Measurements from ENCODE around the gene PAX3.
A peak's percentile ranks its signal among the peaks of the same experiment; 100 is the strongest.
"Not testable (repeated sequence)": the region's sequence is repeated elsewhere in the genome, so short reads cannot be mapped to it uniquely, and the experiment has no call there.

Gene PAX3

DNA sequence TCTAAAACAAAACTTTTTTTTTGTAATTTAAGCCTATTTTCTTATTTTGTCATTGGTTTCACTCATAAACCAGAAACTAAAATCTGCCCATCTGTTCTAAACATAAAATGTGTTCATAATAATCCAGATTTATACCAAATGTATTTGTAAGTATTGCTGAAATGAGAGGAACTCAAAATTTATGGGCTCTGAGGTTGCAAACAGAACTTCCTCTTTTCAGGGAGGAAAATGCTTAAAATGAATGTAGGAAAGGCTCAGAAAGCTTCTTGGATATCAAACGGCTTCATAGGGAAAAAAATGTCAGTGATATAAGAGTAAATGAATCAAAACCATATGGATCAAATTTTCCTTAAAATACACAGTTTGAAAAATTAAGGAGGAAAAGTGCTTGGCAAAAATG lies 83.9 kb downstream of the PAX3 start:
- no peak for DNase-seq (ENCODE audit: low read depth in 2 of 2)

DNA sequence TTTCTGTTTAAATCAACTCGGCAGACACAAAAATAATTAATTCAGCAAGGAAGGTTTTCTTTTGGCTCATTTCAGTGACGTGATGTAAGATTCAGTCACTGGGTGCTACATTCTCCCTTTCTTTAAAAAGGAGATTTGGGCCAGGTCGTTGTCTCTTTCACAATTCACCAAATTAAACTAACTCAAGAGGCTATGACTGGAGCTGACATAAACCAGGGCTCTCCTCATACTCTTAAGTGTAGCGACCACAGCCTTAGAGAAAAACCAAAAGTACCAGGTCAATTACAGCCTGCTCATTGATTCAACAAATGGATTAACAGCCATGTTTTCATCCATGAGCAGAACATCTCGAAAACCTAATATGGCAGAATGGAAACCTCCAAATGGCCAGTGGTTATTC lies 85.7 kb downstream of the PAX3 start:
- DNase-seq (ENCODE audit: low read depth in 2 of 2) = no peak

DNA sequence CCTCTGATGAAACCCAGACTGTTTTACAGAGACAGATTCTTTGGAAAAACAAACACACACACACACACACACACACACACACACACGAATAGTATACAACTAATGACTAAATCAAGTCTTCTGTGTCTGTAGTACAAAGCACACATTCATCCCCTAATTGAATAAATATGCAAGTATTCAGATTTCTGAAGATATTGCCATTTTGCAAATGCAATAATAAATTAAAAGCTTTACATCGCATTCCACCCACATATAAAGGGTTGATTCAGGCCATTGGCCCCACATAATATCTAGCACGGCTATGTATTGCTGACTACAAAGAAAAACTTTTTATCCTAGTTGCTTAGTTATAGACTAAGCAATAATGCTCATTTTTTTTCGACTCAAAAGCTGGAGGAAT lies 86.2 kb downstream of the PAX3 start:
- DNase-seq (ENCODE audit: low read depth in 2 of 2) = no peak

- no peak for DNase-seq (ENCODE audit: low read depth in 2 of 2)
Measured at GRCh38 chr2:222208010-222208690, 90.6 kb downstream of the PAX3 start.

DNA sequence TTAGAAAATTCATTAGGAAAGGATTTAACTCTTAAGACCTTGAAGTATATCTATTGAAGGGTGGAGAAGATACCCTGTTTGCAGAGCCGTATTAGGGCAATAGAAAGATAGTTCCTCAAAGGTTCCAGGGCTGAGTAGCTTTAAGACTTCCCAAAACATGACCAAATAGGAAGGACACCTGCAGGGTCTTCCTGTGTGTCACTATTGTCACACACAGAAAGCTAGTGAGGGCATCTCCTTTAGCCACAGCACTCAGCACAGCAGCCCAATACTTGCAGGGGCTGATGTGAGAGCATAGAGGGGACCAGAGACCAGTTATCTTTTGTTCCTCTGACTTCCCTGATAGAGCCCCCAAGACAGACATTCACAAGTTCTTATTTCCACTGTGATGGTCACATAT lies 93.7 kb downstream of the PAX3 start:
- no peak for DNase-seq (ENCODE audit: low read depth in 2 of 2)

GRCh38 chr2:222203041-222203440 lies 95.8 kb downstream of the PAX3 start:
- no peak for DNase-seq (ENCODE audit: low read depth in 2 of 2)

DNA sequence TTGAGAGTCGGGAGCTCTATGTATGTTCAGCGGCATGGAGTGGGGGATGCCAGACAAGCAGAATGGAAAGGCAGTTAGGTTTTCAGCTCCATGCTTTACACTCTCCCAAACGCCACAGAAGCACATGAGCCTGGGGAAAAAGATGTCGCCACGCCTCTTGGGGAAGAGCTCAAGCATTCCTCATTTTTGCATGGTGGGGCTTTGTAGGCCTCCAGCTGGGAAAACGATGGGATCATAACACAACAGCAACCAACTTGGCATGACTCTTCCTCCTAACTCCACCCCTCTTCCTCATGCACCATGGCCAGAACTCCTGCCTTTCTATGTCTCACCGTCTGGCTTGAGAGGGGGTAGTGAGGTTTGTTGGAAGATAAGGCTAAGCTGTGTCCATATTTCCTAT lies 102.6 kb downstream of the PAX3 start:
- no peak for DNase-seq (ENCODE audit: low read depth in 2 of 2)

GRCh38 chr2:222194669-222195068 lies 104.1 kb downstream of the PAX3 start:
- no peak for DNase-seq (ENCODE audit: low read depth in 2 of 2)

- DNase-seq (ENCODE audit: low read depth in 2 of 2) = no peak
Measured at GRCh38 chr2:222193328-222193983, 105.3 kb downstream of the PAX3 start.

- no peak for DNase-seq (ENCODE audit: low read depth in 2 of 2)
Measured at GRCh38 chr2:222180619-222181018, 118.2 kb downstream of the PAX3 start.

- no peak for DNase-seq (ENCODE audit: low read depth in 2 of 2)
Measured at GRCh38 chr2:222179592-222179991, 119.2 kb downstream of the PAX3 start.

DNA sequence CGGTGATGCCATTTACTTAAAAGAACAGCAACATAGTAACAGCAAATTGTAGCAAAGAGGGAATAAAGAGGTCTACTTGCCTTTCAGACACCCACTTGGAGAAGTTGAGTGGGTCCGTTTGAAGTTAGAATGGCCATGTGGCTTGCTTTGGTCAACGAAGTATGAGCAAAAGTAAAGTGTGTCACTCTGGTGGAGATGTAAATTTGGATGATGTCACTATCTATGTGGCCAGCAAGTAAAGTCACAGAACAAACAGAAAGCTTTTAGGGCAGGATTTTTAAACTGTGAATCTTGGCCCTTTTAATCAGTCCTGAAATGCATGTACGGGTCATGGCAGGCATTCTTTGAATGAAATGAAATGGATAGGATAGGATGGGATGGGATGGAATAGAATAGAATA lies 120.3 kb downstream of the PAX3 start:
- no peak for DNase-seq (ENCODE audit: low read depth in 2 of 2)

- DNase-seq (ENCODE audit: low read depth in 2 of 2) = no peak
Measured at GRCh38 chr2:222176890-222177289, 121.9 kb downstream of the PAX3 start.

- DNase-seq (ENCODE audit: low read depth in 2 of 2) = no peak
Measured at GRCh38 chr2:222174450-222174849, 124.3 kb downstream of the PAX3 start.

DNA sequence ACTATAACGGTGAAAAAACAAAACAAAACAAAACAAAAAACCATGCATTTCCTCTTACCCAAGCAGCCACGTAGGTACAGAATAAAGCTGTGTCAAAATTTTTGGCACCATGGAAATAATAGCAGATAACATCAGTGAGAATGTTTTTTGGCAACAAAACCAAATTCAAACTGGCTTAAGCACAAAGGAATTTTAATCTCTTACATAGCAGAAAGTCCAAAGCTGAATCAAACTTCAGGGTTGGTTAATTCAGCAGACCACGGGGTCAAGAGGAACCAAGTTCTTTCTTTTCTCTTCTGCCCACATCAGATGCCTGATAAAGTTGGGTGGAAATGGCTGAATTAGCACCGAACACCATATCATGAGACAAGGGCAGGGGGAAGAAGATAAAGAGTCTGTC lies 129.5 kb downstream of the PAX3 start:
- peak in 1 of 2 experiments; percentile 4 for DNase-seq (ENCODE audit: low read depth in 2 of 2)

GRCh38 chr2:222167762-222168161 lies 131.0 kb downstream of the PAX3 start:
- no peak for DNase-seq (ENCODE audit: low read depth in 2 of 2)

DNA sequence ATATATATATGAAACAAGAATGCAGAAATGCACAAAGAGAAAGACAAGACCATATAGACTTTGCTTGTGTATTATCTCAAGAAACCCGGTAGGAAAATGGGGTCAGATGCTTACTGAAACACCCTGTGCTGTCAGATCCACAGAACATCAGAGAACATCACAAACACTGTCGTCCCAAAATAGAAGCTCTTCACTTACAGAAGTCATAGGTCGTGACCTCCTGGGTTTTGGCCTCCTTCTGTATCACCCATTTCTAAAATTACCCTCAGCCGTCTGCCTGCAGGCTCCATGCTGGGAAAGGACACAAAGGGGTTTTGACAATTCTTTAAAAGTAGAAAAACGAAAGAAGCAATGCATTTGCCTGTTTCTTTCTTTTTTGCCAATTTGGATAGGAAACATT lies 137.9 kb downstream of the PAX3 start:
- DNase-seq (ENCODE audit: low read depth in 2 of 2) = no peak

GRCh38 chr2:222160125-222160524 lies 138.7 kb downstream of the PAX3 start:
- no peak for DNase-seq (ENCODE audit: low read depth in 2 of 2)

GRCh38 chr2:222159221-222159620 lies 139.6 kb downstream of the PAX3 start:
- DNase-seq (ENCODE audit: low read depth in 2 of 2) = no peak

GRCh38 chr2:222155003-222155664 lies 143.7 kb downstream of the PAX3 start:
- DNase-seq (ENCODE audit: low read depth in 2 of 2) = not testable (repeated sequence)
